Cardiac muscle cell (in vitro differentiated cells and primary cell): ENCODE data around the gene SLC6A13. TPM values are rescaled to one million over a fixed set of nuclear protein-coding genes. Genes with fewer than 3 reads are reported as not detected.

ENCODE experiments used
- DNase-seq, 2 donors: peaks; one replicate each; pipeline versions ENCODE4 v3.0.0 to v3.0.0-alpha.2; 2010 to 2017; ENCODE audit warnings: low read depth in 1 of 2, low spot score in 1 of 2
- H3K27ac ChIP-seq: fragments of 200-600 bp; sonication (generic); 2 replicates; pipeline ENCODE4 v1.5.1; 2016
- H3K27me3 ChIP-seq: fragments of 200-600 bp; sonication (generic); 2 replicates; pipeline ENCODE4 v1.6.0; 2016; ENCODE audit warnings: control low read depth
- H3K36me3 ChIP-seq: fragments of 200-600 bp; sonication (generic); 2 replicates; pipeline ENCODE4 v1.5.1; 2016; ENCODE audit warnings: control low read depth
- H3K4me1 ChIP-seq: fragments of 200-600 bp; sonication (generic); 2 replicates; pipeline ENCODE4 v1.8.1; 2017; ENCODE audit warnings: low read depth, mild to moderate bottlenecking, mixed run types
- H3K4me3 ChIP-seq: fragments of 200-600 bp; sonication (generic); 2 replicates; pipeline ENCODE4 v1.5.1; 2016; ENCODE audit warnings: mild to moderate bottlenecking
- H3K9me3 ChIP-seq: fragments of 200-600 bp; sonication (generic); 2 replicates; pipeline ENCODE4 v1.5.1; 2017; ENCODE audit warnings: low read depth, mild to moderate bottlenecking, control low read depth
- polyA plus RNA-seq: library from polyadenylated mRNA; unstranded; fragments of >200 nt; fragmentation: Nextera tagmentation; extraction: Ambion mirVana; gene quantifications from 2 replicates; pipeline ENCODE4 v1.2.1, GENCODE V29; 2016
- total RNA-seq: library from RNA; depleted of rRNA; stranded (reverse); fragments of >200 nt; gene quantifications from 2 replicates; pipeline ENCODE4 v1.2.3, GENCODE V29; 2016
- TF ChIP-seq, protein P1 (sequence below): IDR thresholded peaks from 2 replicates; pipeline ENCODE4 v1.5.1; 2012; ENCODE audit warnings: low read depth, mild to moderate bottlenecking, low read length

SLC6A13 gene
- total and polyA plus RNA-seq, 2 experiments from 2014 or later: 2.3 to 3.8 TPM

GRCh38 chr12:234019-234418 is 28.6 kb downstream of the SLC6A13 start:
- no peak overlapping the region for H3K4me3 ChIP-seq
- H3K27me3 ChIP-seq: no peaks in the 10 kb centered on the region
- no peak for DNase-seq
- H3K9me3 ChIP-seq: no peaks in the 10 kb centered on the region
- TF ChIP-seq, protein P1, sequence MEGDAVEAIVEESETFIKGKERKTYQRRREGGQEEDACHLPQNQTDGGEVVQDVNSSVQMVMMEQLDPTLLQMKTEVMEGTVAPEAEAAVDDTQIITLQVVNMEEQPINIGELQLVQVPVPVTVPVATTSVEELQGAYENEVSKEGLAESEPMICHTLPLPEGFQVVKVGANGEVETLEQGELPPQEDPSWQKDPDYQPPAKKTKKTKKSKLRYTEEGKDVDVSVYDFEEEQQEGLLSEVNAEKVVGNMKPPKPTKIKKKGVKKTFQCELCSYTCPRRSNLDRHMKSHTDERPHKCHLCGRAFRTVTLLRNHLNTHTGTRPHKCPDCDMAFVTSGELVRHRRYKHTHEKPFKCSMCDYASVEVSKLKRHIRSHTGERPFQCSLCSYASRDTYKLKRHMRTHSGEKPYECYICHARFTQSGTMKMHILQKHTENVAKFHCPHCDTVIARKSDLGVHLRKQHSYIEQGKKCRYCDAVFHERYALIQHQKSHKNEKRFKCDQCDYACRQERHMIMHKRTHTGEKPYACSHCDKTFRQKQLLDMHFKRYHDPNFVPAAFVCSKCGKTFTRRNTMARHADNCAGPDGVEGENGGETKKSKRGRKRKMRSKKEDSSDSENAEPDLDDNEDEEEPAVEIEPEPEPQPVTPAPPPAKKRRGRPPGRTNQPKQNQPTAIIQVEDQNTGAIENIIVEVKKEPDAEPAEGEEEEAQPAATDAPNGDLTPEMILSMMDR: no peak
- peaks cover 3% of the 10 kb centered on the region for H3K4me1 ChIP-seq
- H3K27ac ChIP-seq: peak overlapping the region; percentile 43
- no peaks in the 10 kb centered on the region for H3K36me3 ChIP-seq

DNA sequence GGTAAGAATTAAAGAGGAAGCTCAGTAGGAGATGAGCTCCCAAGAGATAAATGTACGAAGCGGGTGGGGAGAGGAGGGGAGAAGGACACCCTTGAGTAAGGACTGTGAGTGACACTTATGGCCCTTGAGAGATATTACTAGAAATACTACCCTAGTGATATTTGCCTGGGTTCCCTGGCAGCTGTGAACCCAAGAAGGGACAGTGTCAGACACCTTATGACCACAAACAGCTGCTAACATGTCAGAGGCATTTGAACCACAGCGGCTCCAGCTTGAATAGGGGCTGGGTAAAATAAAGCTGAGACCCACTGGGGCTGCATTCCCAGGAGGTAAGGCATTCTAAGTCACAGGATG is 29.0 kb downstream of the SLC6A13 start:
- TF ChIP-seq, protein P1: no peak
- Histone ChIP-seq H3K4me1 (peaks cover 3% of the 10 kb centered on the region), H3K9me3 (no peaks in the 10 kb centered on the region), H3K4me3 (no peak overlapping the region), H3K27ac (peak overlapping the region; percentile 43), H3K27me3 (no peaks in the 10 kb centered on the region), H3K36me3 (no peaks in the 10 kb centered on the region)
- DNase-seq: no peak

DNA sequence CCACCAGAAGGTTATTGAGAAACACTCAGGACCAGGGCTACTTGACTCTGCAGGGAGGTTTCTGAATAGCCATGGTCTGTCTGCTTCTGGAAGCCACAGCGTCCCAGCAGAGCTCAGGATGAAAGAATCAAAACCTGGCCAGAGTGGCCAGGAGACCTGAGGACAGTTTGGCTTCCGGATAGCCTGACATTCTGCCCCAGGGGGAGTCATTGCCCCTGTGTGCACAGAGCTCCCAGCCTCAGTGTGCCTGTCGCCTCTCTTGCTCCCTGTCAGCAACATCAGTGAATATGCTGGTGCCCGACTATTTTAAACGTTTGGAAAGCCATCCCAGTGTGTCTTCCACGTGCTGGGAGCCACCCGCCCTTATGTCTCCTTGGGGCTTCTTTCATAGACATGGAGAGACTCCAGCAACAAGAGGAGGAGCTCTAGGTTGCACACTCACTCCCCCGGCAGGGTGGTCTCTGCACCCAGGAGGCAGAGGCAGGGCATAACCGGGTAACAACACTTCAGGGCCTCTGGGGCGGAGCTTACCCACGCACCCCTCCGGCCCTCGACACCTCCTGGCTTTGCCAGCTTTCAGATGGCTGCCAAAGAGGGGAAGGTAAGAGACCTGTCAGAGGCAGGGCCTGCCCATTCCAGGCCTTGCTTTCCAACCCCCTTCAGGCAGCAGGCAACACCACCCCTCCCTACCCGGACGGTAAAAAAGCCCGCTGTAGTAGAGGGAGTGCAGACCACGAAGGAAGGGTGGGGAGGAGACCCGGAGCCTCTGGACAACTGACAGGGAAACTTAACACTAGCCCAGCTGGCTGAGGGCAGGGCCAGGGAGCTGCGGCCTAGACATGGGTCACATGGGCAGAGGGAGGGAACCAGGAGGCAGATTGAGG is 29.7 kb downstream of the SLC6A13 start:
- TF ChIP-seq, protein P1: no peak
- no peak overlapping the region for H3K4me3 ChIP-seq
- H3K36me3 ChIP-seq: no peaks in the 10 kb centered on the region
- no peaks in the 10 kb centered on the region for H3K9me3 ChIP-seq
- DNase-seq: no peak
- peaks cover 3% of the 10 kb centered on the region for H3K4me1 ChIP-seq
- peak overlapping the region; percentile 43 for H3K27ac ChIP-seq
- H3K27me3 ChIP-seq: no peaks in the 10 kb centered on the region

- no peak for DNase-seq
- peaks cover 3% of the 10 kb centered on the region for H3K4me1 ChIP-seq
- H3K27me3 ChIP-seq: no peaks in the 10 kb centered on the region
- no peak overlapping the region for H3K27ac ChIP-seq
- TF ChIP-seq, protein P1: no peak
- no peaks in the 10 kb centered on the region for H3K36me3 ChIP-seq
- no peaks in the 10 kb centered on the region for H3K9me3 ChIP-seq
- no peak overlapping the region for H3K4me3 ChIP-seq
Observed at GRCh38 chr12:230925-231671, 31.5 kb downstream of the SLC6A13 start.

DNA sequence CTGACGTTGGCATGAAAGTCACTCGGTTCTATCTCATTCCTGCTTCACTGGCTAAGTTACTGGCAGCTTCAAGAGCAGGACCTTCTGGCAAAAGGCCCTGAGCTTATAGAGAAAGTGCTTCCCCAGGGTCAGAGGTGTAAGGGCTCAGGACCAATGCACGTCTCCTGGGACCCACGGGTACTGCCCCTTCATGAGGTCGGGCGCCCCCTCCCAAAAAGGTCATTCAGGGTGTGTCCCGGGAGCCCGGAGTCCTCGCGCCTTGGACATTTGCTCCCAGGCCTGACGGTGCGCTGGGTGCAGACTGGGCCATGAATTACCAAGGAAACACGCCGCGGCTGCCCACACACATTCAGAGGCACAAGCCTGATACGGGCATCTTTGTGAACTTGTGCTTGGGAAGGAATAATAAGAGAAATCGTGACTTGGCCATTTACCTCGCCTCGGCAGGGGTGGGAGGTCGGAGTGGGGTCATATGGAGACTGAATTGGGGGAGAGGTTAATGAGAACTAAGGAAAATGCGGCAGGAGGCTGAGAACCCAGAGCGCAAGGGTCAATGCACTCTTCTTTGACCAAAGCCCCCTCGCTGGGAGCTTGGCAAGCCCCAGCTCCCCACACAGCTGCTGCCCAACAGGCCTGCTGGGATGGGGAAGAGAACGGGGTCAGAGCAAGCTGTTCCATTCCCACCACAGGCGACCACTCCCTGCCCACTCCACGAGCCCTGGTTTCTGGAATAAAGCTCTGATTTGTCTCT is 33.0 kb downstream of the SLC6A13 start:
- Histone ChIP-seq H3K4me1 (peaks cover 3% of the 10 kb centered on the region), H3K36me3 (no peaks in the 10 kb centered on the region), H3K9me3 (no peaks in the 10 kb centered on the region), H3K27ac (no peak overlapping the region), H3K4me3 (no peak overlapping the region), H3K27me3 (no peaks in the 10 kb centered on the region)
- TF ChIP-seq, protein P1: no peak
- DNase-seq: no peak
